Measurements from ENCODE around the gene PLD2.
A peak's percentile ranks its signal among the peaks of the same experiment; 100 is the strongest.

PLD2 gene

GRCh38 chr17:4806777-4807604 lies at the start of gene PLD2:
Gene PLD2 (plus strand): TSS chr17:4807152. CDS start chr17:4807773, 621 bp downstream.
- DNase-seq = peak; percentile 86

- DNase-seq = no peak
Observed at GRCh38 chr17:4759776-4760236, 47.1 kb upstream of the PLD2 start.

- no peak for DNase-seq
Observed at GRCh38 chr17:4764595-4764994, 42.4 kb upstream of the PLD2 start.

- peak; percentile 69 for DNase-seq
Observed at GRCh38 chr17:4766201-4766600, 40.8 kb upstream of the PLD2 start.

GRCh38 chr17:4766723-4767122 lies 40.2 kb upstream of the PLD2 start:
- no peak for DNase-seq

GRCh38 chr17:4768298-4768697 lies 38.7 kb upstream of the PLD2 start:
- DNase-seq = peak; percentile 21

- DNase-seq = no peak
Observed at GRCh38 chr17:4769628-4770027, 37.3 kb upstream of the PLD2 start.

- DNase-seq = no peak
Observed at GRCh38 chr17:4771519-4772234, 35.3 kb upstream of the PLD2 start, which contains the start of gene TM4SF5. Gene TM4SF5 (plus strand): TSS chr17:4771886. CDS start chr17:4771923, 37 bp downstream.

- DNase-seq = no peak
Observed at GRCh38 chr17:4772235-4772613, 34.7 kb upstream of the PLD2 start.

GRCh38 chr17:4777969-4778760 lies 28.8 kb upstream of the PLD2 start:
- no peak for DNase-seq

- no peak for DNase-seq
Observed at GRCh38 chr17:4780325-4780955, 26.5 kb upstream of the PLD2 start.

GRCh38 chr17:4782652-4783051 lies 24.3 kb upstream of the PLD2 start:
- peak; percentile 24 for DNase-seq

GRCh38 chr17:4785311-4786105 lies 21.4 kb upstream of the PLD2 start:
- DNase-seq = no peak

- no peak for DNase-seq
Observed at GRCh38 chr17:4786106-4786511, 20.8 kb upstream of the PLD2 start, which contains the start of gene VMO1. Gene VMO1 (minus strand): TSS chr17:4786364. CDS start chr17:4786352, 12 bp downstream.

- DNase-seq = no peak
Observed at GRCh38 chr17:4786516-4786915, 20.4 kb upstream of the PLD2 start.

GRCh38 chr17:4788159-4788806 lies 18.7 kb upstream of the PLD2 start:
- DNase-seq = no peak

GRCh38 chr17:4788807-4789700 lies 17.9 kb upstream of the PLD2 start, which contains the start of gene GLTPD2:
Gene GLTPD2 (plus strand): TSS chr17:4788964. CDS start chr17:4789012, 48 bp downstream.
- no peak for DNase-seq

- DNase-seq = no peak
Observed at GRCh38 chr17:4789701-4789950, 17.3 kb upstream of the PLD2 start.

GRCh38 chr17:4789951-4790704 lies 16.8 kb upstream of the PLD2 start:
- peak; percentile 80 for DNase-seq

- DNase-seq = no peak
Observed at GRCh38 chr17:4790705-4791088, 16.3 kb upstream of the PLD2 start.
